ENCODE measurements around the gene FAM227B.

DNA sequence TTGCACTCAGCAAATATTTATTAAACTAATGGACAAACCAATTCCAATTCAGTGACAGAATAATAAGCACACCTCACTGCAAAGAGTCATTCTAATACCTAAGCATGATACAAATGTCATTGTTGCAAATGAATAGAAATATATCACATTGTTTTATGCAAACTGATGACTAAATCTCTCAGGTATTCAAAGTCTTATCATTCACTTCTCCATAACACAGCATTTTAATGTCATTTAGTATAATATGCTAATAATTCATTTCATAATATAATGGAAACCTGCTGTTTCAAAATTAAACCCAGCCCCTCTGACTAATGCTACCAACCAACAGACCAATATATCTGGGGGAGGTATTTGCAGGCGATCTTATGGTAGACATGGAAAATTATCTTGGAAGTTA, 125.8 kb downstream of the FAM227B start:
- TF ChIP-seq CTCF (conservative IDR thresholded peaks at IDR 0.05 in 1 of 2, IDR thresholded peaks at IDR 0.05 in 1 of 2; ENCODE audit: low read depth in 1 of 2, low read length in 2 of 2) (no peak), EZH2 (IDR thresholded peaks at IDR 0.05; ENCODE audit: low read length, missing control alignments) (no peak)
